HG02840 (cell line): Measurements from ENCODE around the gene SNTA1.
"Not testable (repeated sequence)": the region's sequence is repeated elsewhere in the genome, so short reads cannot be mapped to it uniquely, and the experiment has no call there.

Source experiments
- ATAC-seq: cut with Tn5 transposase; IDR thresholded peaks from one replicate; pipeline ENCODE4 v1.9.1; 2021; ENCODE audit warnings: mild to moderate bottlenecking, moderate library complexity, moderate number of reproducible peaks; ENCODE audit not compliant: unreplicated experiment, low FRiP score

The SNTA1 gene

GRCh38 chr20:33466303-33466646 is 22.7 kb upstream of the SNTA1 start:
- no peak for ATAC-seq

GRCh38 chr20:33465481-33466302 is 22.1 kb upstream of the SNTA1 start:
- ATAC-seq: no peak

- not testable (repeated sequence) for ATAC-seq
Observed at GRCh38 chr20:33464759-33465158, 21.2 kb upstream of the SNTA1 start.

- no peak for ATAC-seq
Observed at GRCh38 chr20:33463332-33464101, 20.0 kb upstream of the SNTA1 start.

DNA sequence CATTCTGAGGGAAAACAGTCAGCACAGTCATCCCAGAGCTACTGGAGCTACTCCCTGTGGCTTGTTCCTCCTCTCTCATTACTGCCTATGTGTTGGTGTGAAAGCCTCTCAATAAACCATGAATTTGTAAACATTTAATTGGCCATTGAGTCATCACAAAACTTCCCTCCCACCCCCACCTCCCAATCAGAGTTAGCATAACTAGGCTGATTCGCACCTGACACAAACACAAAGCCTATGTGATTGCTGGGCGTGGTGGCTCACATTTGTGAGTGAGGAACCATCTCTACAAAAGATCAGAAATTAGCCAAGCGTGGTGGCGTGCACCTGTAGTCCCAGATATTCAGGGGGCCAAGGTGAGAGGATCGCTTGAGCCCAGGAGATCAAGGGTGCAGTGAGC is 17.1 kb upstream of the SNTA1 start:
- no peak for ATAC-seq

DNA sequence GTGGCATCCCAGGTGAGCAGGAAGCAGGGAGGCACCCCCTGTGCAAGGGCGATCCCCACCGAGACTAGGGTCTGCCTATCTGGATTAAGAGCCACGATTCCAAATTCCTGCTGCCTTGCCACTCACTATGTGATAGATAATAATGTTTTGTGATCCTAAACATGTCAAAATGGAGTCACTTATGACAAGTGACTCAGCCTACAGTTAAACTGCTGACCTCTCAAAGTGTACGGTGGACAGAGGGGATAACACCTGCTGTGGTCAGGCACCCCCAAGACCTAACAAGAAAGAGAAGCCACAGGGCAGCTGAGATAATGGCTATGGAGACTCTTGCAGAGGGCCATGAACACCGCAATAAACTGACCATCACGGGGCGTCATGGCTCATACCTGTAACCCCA is 16.0 kb upstream of the SNTA1 start:
- ATAC-seq: no peak

DNA sequence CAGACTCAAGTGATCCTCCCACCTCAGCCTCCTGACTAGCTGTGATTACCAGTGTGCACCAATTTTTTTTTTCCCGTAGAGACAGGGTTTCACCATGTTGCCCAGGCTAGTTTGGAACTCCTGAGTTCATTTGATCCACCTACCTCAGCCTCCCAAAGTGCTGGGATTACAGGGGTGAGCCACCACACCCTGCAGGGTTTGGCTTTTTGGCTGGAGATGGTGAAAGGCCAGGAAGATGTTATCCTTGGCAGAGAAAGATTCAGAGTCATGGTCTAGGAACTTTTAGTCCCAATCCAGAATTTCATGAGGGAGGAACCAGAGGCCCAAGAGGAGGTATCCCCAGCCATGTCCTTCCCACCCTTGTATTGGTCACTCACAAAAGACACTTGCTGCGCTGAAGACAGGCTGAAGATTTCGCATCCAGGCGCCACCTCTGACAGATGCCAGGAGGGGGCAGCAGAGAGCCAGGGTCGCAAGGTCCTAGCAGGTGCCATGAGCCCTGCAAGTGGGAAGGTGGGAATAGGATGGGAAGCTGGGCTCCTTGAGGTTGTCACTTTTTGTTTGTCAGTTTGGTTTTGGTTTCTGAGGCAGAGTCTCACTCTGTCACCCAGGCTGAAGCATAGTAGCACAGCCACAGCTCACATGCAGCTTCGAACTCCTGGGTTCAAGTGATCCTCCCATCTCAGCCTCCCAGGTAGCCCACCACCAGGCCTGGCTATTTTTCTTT is 13.5 kb upstream of the SNTA1 start:
- not testable (repeated sequence) for ATAC-seq

- no peak for ATAC-seq
Observed at GRCh38 chr20:33450867-33451266, 7.3 kb upstream of the SNTA1 start.

- ATAC-seq: no peak
Observed at GRCh38 chr20:33445881-33446625, 2.5 kb upstream of the SNTA1 start.

DNA sequence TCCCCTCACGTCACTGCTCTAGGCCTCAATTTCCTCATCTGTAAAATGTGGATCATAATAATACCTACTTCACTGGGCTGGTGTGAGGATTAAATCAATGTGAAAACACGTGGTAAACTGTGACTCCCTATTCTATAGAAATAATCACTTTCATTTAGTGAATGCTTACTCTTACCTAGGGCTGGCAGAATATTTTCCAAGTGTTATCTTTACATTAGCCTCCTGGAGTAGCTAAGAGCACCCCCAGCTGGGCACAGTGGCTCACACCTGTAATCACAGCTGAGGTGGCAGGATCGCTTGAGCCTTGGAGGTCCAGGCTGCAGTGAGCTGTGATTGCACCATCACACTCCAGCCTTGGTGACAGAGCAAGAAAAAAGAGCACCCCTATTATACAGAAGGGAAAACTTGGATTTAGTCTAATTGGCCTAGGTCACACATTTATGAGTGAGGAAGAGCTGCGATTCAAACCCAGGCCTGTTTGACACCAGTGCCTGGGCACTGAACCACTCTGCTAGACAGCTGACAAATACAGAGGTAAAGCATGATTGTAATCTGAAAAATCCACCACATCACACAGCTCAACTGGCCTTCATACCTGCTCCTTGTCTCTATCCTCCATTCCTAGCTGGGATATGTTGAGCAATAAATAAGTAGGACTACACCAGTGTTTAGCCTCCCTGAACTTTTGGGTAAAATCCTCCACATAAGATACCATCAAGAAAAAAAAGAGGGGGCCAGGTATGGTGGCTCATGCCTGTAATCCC is 1.4 kb upstream of the SNTA1 start:
- ATAC-seq: no peak

DNA sequence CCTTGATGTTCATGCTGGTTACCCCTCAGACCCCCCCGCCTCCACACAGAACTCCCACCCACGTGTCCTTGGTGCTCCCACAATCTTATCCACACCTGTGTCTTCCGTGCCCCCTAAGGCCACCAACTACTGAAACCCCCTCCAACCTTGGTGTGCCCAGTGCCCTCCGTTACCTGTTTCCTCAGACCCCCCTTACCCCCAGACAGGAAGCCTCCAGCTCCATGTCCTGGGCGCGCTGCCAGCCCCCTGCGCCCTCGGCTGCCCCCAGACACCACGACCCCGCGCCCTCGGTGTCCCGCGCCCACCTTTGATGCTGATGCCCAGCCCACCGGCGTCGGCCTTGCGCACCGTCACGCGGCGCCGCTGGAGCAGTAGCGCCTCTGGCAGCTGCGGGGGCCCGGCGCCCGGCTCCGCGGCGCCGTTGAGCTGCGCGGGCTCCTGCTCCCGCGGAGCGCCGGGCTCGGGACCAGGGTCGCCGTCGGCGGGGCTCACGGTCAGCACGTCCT is 504 bp downstream of the SNTA1 start:
- peak; percentile 12 for ATAC-seq

DNA sequence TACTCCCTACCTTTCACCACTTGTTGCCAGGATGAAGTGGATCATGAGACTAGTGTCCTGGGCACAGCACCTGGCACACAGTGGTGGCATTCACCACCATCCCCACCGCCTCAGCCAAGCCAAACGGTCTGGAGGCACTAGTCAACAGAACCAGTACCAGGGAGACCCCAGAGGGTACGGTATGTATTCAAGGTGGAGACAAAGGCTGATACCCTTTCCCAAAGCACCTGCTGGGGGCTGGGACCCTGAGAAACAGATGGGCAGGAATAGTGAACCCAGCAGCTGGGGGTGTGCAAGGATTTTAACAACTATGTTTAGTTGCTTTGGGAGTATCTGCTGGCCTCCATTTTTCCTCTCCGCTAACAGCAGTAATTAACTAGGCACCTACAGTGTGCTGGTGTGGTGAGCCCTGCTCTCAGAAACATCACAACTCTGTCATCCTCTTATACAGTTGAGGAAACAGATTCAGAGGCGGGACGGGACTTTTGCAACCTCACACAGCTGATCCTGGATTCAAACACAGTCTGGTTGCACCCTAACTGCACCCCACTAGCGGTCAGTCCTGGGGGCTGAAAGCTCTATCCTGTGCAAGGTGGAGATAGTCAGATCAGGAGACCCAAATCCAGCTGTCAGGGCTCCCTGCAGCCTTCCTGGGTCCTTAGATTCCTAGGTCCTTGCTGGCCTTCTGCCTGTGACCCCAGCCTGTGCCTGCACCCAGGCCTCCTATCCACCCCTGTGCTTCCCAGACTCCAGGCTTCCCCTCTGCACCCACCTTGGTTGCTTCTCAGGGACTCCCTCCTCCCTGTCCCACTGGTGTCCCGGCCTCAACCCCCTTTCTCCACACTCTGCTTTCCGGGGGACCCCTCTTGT is 1.2 kb downstream of the SNTA1 start:
- ATAC-seq: no peak

DNA sequence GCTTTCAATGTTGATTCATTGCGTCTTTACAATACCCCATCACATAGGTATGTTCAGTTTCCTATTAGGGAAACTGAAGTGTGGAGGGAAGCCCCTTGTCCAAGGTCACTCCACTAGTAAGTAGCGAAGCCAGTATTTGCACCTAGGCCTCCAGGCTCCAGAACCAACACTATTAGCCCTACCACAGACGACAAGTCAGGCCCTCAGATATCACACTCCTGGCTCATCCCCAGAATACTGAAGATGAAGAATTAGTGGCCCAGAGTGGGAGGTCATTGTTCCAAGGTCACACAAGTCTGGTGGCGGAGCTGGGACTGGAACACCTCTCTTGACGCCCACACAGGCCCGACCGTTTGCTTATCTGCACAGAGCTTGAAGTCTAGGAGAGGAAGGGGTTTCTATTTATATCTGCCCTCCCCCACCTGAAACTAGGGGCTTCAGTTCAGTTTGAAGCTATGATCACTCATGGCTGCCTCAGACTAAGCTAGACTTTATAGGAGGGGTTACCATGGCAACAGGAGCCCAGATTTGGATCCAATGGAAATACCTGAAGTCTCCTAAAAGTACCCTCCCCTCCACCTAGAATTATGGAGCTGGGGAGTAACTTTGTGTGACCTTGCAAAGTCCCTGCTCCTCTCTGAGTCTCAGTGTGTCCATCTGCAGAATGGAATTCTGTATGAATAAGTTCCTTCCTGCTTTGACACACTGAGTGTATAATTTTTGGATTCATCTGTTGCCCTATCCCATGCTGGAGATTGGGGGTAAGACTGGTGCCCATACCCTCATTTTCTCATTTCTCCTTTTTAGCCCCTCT is 2.2 kb downstream of the SNTA1 start:
- ATAC-seq: no peak

- ATAC-seq: not testable (repeated sequence)
Observed at GRCh38 chr20:33440562-33440961, 3.0 kb downstream of the SNTA1 start.

GRCh38 chr20:33438481-33438880 is 5.1 kb downstream of the SNTA1 start:
- no peak for ATAC-seq

GRCh38 chr20:33437141-33437911 is 6.2 kb downstream of the SNTA1 start:
- no peak for ATAC-seq

GRCh38 chr20:33434434-33434833 is 9.1 kb downstream of the SNTA1 start:
- no peak for ATAC-seq
